Body of pancreas (tissue), 4 donors: ENCODE data around the gene GIPC1.

ENCODE experiments used
- POLR2A ChIP-seq, 3 donors: fragments of 450-650 bp; IDR thresholded peaks; one replicate each; pipeline ENCODE4 v1.6.1; 2016; ENCODE audit warnings: antibody characterized with exemption in 3 of 3, mild to moderate bottlenecking in 2 of 3
- TF ChIP-seq, protein P1 (sequence below), 7 experiments: fragments of 450-650 bp in 4 of 7; fragments of 200-600 bp in 3 of 7; sonication (generic) in 3 of 7; IDR thresholded peaks; one replicate each; pipeline ENCODE4 v1.5.1; 2016 to 2019; ENCODE audit warnings: antibody characterized with exemption in 7 of 7

DNA sequence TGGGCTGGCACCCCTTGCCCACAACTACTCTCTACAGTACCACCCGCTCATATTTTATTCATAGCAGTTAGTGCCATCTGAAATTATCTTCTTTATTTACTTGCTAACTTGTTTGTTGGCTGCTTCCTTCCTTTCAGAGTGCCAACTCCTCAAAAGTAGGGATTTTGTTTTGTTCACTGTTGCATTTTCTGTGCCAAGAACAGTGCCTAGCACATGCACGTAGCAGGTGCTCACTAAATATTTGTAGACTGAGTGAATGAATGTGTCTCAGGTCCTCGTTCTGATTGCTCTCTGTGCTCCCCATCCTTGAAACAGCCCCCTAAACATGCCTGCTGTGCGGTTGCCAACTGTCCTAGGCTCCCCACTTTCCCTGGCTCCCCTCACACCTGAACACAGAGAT is 1.5 kb downstream of the GIPC1 start:
- no peak for TF ChIP-seq POLR2A (IDR thresholded peaks at IDR 0.05)
- TF ChIP-seq, protein P1, sequence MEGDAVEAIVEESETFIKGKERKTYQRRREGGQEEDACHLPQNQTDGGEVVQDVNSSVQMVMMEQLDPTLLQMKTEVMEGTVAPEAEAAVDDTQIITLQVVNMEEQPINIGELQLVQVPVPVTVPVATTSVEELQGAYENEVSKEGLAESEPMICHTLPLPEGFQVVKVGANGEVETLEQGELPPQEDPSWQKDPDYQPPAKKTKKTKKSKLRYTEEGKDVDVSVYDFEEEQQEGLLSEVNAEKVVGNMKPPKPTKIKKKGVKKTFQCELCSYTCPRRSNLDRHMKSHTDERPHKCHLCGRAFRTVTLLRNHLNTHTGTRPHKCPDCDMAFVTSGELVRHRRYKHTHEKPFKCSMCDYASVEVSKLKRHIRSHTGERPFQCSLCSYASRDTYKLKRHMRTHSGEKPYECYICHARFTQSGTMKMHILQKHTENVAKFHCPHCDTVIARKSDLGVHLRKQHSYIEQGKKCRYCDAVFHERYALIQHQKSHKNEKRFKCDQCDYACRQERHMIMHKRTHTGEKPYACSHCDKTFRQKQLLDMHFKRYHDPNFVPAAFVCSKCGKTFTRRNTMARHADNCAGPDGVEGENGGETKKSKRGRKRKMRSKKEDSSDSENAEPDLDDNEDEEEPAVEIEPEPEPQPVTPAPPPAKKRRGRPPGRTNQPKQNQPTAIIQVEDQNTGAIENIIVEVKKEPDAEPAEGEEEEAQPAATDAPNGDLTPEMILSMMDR (IDR thresholded peaks at IDR 0.05): no peak
